ENCODE measurements around the gene TNMD. TPM values are rescaled to one million over a fixed set of nuclear protein-coding genes. Genes with fewer than 3 reads are reported as not detected.
A peak's percentile ranks its signal among the peaks of the same experiment; 100 is the strongest.

Gene TNMD
- total and polyA plus RNA-seq, 2 of the 8 experiments (the other 6 are each of a cell fraction or from before 2014, with no cell fraction given), result 1.4 to 2.1 TPM

GRCh38 chrX:100636321-100636991 lies 51.7 kb downstream of the TNMD start, which contains the start of gene TSPAN6 (continued):
- TF ChIP-seq CTCF (IDR thresholded peaks at IDR 0.05; ENCODE audit: control extremely low read depth in 1 of 3, insufficient read depth in 1 of 3, low read depth in 1 of 3, low read length in 3 of 3) (peak in 2 of 3 experiments; percentile 33 to 47; a peak in 3 of 4 replicates), BCL11A (IDR thresholded peaks at IDR 0.05; ENCODE audit: low read depth in 2 of 2, low read length in 2 of 2) (no peak), RXRA (IDR thresholded peaks at IDR 0.05; ENCODE audit: insufficient read depth, low read depth, low read length) (no peak), POLR2A (IDR thresholded peaks at IDR 0.05; ENCODE audit: control extremely low read depth in 1 of 2, low read depth in 2 of 2, low read length in 2 of 2) (peak; percentile 69 to 75)

Measured in H1 (cell line).